Pulmonary artery endothelial cell (primary cell): ENCODE measurements around the gene SLC5A6. TPM values are rescaled to one million over a fixed set of nuclear protein-coding genes. Genes with fewer than 3 reads are reported as not detected.

Experiments
- DNase-seq: peaks from one replicate; pipeline ENCODE4 v3.0.0-alpha.2; 2011; ENCODE audit warnings: low read depth, low spot score
- total RNA-seq: library from RNA; depleted of rRNA; stranded (reverse); fragments of >200 nt; gene quantifications from 2 replicates; pipeline ENCODE4 v1.2.3, GENCODE V29; 2014

Gene SLC5A6
- total RNA-seq, 1 donor from 2014 or later, result 20.4 TPM

GRCh38 chr2:27237341-27237945 lies 25.4 kb upstream of the SLC5A6 start:
- no peak for DNase-seq

DNA sequence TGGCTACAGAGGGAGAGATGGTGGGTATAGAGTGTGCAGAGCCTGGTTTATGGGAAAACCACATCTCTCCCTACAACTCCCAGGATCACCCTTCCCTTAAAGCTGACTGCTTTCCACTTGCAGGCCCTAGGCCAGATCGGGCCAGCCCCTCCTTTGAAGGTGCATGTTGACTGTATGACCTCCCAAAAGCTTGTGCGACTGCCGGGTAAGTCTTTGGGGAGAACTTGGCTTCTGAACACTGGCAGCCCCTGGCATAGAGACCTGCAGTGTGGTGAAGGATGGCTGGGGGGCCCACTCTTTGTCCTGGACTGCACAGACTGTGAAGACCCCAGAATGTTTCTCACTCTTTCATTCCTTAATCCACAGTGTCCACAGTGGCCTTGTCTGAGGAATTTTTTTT lies 24.6 kb upstream of the SLC5A6 start:
- no peak for DNase-seq

DNA sequence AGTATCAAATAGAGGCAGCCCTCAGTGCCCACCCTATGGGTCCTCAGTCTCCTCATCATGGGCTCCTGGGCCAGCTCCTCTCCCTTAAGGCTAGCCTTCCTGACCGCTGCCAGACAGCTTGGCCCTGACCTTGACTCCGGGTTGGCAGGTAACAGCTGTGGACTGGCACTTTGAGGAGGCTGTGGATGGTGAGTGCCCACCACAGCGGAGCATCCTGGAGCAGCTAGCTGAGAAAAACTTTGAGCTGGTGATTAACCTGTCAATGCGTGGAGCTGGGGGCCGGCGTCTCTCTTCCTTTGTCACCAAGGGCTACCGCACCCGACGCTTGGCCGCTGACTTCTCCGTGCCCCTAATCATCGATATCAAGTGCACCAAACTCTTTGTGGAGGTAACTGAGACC lies 24.1 kb upstream of the SLC5A6 start:
- DNase-seq, result no peak

DNA sequence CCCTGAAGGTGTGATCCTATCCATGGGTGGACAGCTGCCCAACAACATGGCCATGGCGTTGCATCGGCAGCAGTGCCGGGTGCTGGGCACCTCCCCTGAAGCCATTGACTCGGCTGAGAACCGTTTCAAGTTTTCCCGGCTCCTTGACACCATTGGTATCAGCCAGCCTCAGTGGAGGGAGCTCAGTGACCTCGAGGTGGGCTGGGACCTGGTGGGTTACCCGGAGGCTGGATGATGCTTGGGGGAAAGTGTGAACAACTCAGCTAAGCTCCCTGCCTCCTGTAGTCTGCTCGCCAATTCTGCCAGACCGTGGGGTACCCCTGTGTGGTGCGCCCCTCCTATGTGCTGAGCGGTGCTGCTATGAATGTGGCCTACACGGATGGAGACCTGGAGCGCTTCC lies 21.3 kb upstream of the SLC5A6 start:
- no peak for DNase-seq

DNA sequence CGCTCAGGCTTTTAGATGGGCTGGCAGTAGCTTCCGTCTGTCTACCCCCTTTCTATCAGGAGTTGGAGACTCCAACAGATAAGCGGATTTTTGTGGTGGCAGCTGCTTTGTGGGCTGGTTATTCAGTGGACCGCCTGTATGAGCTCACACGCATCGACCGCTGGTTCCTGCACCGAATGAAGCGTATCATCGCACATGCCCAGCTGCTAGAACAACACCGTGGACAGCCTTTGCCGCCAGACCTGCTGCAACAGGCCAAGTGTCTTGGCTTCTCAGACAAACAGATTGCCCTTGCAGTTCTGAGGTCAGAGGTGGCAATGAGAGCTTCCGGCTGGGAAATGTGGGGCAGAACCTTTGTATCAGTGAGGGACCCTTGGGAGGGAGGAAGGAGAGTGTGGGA lies 19.9 kb upstream of the SLC5A6 start:
- no peak for DNase-seq

DNA sequence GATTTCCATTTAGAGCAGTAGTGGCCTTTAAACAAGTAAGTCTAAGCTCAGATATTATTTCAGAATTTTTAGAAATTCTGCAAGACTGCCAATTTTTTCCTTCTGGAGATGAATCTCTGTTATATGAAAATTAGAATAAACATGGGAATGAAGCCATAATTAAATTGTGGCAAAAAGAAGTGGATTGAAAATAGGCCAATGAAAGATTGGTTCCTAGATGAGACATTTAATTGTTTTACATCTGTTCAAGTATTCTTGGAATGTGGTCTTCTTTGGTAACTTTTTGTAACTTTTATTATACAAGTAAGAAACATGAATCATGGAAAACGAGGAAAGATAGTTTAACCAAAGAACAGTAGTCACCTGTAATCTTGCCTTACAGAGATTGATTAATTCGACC lies 15.4 kb upstream of the SLC5A6 start:
- no peak for DNase-seq

- no peak for DNase-seq
Observed at GRCh38 chr2:27225526-27225925, 13.5 kb upstream of the SLC5A6 start.

- DNase-seq, result no peak
Observed at GRCh38 chr2:27223416-27223815, 11.3 kb upstream of the SLC5A6 start.

DNA sequence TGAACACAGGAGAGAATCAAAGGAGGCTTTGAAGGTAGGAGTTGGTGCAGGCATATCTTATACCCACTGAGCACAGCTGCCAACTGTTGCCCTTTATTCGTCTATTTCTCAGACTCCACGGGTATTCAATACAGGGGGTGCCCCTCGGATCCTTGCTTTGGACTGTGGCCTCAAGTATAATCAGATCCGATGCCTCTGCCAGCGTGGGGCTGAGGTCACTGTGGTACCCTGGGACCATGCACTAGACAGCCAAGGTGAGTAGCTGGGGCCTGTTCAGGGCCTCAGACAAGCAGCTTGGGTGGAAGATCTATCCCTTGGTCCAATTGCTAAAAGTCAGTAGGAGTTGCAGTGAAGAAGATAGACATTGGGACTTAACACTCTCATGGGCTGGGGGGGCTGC lies 10.3 kb upstream of the SLC5A6 start:
- no peak for DNase-seq

DNA sequence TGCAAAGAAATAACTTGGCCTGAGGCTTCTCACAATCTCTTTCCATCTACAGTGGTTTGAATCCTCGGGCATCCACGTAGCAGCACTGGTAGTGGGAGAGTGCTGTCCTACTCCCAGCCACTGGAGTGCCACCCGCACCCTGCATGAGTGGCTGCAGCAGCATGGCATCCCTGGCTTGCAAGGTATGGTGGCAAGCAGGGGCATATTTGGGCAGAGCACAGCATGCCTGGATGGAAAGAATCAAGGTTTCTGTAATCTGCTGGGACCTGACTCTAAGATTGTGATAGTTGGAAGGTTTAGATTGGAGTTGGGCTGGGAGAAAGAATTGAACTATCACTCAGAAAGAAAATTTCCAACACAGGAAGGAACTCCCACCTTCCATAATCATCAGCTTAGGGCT lies 9.1 kb upstream of the SLC5A6 start:
- DNase-seq, result no peak

- no peak for DNase-seq
Observed at GRCh38 chr2:27220091-27220490, 8.0 kb upstream of the SLC5A6 start.

GRCh38 chr2:27219091-27219490 lies 7.0 kb upstream of the SLC5A6 start:
- DNase-seq, result no peak

DNA sequence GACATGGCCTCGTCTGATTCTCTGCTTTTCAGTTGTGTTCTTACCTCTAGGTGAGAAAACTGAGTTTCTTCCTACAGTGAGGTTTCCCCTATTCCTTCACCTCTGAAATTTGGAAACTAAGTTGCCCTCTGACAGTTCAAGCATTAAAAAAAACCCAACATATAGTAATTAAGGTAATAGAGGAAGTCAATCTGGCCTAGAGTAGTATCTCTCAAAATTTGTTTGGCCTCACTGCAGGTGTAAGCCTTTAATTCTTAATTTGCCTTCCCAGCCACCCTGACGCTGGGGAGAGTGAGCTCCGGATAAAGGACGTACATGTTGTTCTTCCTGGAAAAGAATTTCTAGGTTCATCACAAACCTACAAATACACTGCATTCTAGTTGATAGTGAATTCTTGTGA lies 6.5 kb upstream of the SLC5A6 start:
- DNase-seq, result no peak

- DNase-seq, result peak; percentile 49
Observed at GRCh38 chr2:27217173-27218121, 5.4 kb upstream of the SLC5A6 start, which contains the start of gene CAD. TSS of gene CAD (plus strand) at chr2:27217369. CDS start at chr2:27217552, 183 bp downstream.

DNA sequence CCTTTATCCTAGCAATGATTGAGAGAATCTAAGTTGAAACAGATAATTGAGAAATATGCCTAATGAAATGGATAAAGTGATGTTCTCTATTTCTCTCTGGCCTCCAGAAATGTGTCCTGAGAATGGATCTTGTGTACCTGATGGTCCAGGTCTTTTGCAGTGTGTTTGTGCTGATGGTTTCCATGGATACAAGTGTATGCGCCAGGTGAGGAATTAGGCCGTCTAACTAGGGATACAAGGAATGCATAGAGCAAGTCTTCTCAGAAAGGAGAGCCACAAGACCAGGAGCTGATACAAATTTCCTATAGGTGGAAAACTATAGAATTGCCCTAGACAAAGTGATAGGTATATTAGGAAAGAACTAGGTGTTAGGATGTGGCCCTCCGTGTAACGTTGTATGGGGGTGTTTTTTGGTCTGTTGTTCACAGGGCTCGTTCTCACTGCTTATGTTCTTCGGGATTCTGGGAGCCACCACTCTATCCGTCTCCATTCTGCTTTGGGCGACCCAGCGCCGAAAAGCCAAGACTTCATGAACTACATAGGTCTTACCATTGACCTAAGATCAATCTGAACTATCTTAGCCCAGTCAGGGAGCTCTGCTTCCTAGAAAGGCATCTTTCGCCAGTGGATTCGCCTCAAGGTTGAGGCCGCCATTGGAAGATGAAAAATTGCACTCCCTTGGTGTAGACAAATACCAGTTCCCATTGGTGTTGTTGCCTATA lies 4.5 kb upstream of the SLC5A6 start:
- no peak for DNase-seq

GRCh38 chr2:27214941-27215340 lies 2.9 kb upstream of the SLC5A6 start:
- no peak for DNase-seq

GRCh38 chr2:27212626-27213471 lies 781 bp upstream of the SLC5A6 start:
- DNase-seq, result no peak

DNA sequence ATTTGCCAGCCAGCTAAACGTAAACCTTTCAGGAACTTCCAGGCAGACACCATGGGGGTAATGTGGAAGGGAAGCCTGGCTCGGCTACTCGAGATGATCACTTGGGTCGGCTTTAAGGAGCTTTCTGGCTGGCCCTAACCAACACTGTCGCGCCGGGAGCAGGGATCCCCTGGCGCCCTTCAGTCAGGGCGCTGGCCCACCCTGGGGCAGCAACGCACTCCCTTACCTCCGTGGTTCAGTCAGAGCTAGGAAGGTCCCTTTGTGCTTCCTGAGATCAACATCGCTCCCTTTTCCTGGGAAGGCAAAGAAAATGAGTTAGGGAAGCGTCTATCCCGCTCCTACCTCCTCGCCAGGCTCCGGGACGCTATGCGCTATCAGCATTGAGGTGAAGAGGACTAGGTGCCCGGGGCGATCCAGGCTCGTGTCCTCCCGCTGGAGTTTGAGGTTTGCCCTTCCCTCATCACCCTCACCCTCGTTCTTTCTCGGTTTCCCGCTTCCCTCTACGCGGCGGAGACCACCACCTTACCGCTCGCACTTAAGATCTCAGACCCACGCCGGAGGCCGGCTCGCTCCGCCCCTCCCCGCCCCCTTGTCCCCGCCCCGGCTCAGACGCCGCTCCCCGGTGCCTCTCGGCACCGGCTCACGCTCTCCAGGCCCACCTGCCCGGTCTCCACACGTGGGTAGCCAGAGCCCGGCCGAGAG lies 676 bp downstream of the SLC5A6 start:
- DNase-seq, result no peak

GRCh38 chr2:27209621-27210401 lies 2.3 kb downstream of the SLC5A6 start:
- no peak for DNase-seq
